B cell (primary cell): Measurements from ENCODE around the gene CCDC116. TPM values are rescaled to one million over a fixed set of nuclear protein-coding genes. Genes with fewer than 3 reads are reported as not detected.
A peak's percentile ranks its signal among the peaks of the same experiment; 100 is the strongest.

Experiments
- ATAC-seq: fragments of 200-7000 bp; cut with Tn5 transposase; one replicate; pipeline ENCODE4 v1.10.0; 2021; ENCODE audit warnings: low read depth, mild to moderate bottlenecking, moderate number of reproducible peaks, moderate library complexity
- CTCF ChIA-PET: fragments of 350-600 bp; sonication (Branson Sonifier 250); formaldehyde crosslinking; loops from one replicate; lab custom pipeline; 2021; ENCODE audit warnings: antibody characterized with exemption, inconsistent platforms; lab: Charles Lee
- POLR2A ChIA-PET: fragments of 350-600 bp; sonication (Branson Sonifier 250); formaldehyde crosslinking; loops from one replicate; lab custom pipeline; 2021; ENCODE audit warnings: antibody characterized with exemption; lab: Charles Lee
- DNase-seq: peaks from one replicate; pipeline ENCODE4 v3.0.0; 2013
- H2AFZ ChIP-seq: 2 replicates; pipeline ENCODE4 v1.6.1; 2012; ENCODE audit warnings: mild to moderate bottlenecking, low read depth, low read length; ENCODE audit not compliant: insufficient read depth, poor library complexity, severe bottlenecking
- H3K27ac ChIP-seq, 2 donors: 1 replicate in 1 of 2; 2 replicates in 1 of 2; pipeline ENCODE4 v1.5.1; 2012 to 2013; ENCODE audit warnings: low read length in 2 of 2, mild to moderate bottlenecking in 2 of 2, moderate library complexity in 1 of 2
- H3K27me3 ChIP-seq, 4 experiments: fragments of 200-600 bp in 1 of 4; sonication (generic) in 1 of 4; replicated peaks in 1 of 4; 1 replicate in 2 of 4; 2 replicates in 2 of 4; pipeline versions ENCODE4 v1.6.1 to v1.7.0; 2013 to 2016; ENCODE audit warnings: low read length in 3 of 4, mild to moderate bottlenecking in 2 of 4, mixed read lengths in 1 of 4, moderate library complexity in 1 of 4; ENCODE audit not compliant: insufficient read depth in 4 of 4, control insufficient read depth in 3 of 4; ENCODE audit errors: control extremely low read depth in 1 of 4
- H3K36me3 ChIP-seq, 2 experiments: replicated peaks in 1 of 2; 1 replicate in 1 of 2; 2 replicates in 1 of 2; pipeline versions ENCODE4 v1.6.1 to v1.7.1; 2013; ENCODE audit warnings: low read length in 1 of 2; ENCODE audit not compliant: insufficient read depth in 2 of 2, control insufficient read depth in 1 of 2; ENCODE audit errors: control extremely low read depth in 1 of 2, extremely low read depth in 1 of 2
- H3K4me1 ChIP-seq, 2 donors: fragments of 200-600 bp in 1 of 2; sonication (generic) in 1 of 2; 1 replicate in 1 of 2; 2 replicates in 1 of 2; pipeline versions ENCODE4 v1.5.1 to v1.6.1; 2013 to 2017; ENCODE audit warnings: low read length in 2 of 2; ENCODE audit not compliant: control insufficient read depth in 2 of 2, insufficient read depth in 2 of 2
- H3K4me2 ChIP-seq: replicated peaks from 2 replicates; pipeline ENCODE3; 2012; ENCODE audit warnings: mild to moderate bottlenecking, low read depth, low read length; ENCODE audit not compliant: poor library complexity, severe bottlenecking
- H3K4me3 ChIP-seq, 5 experiments: fragments of 200-600 bp in 1 of 5; sonication (generic) in 1 of 5; 1 replicate in 3 of 5; 2 replicates in 2 of 5; pipeline versions ENCODE4 v1.5.1 to v1.7.0; 2011 to 2016; ENCODE audit warnings: low read length in 4 of 5, mild to moderate bottlenecking in 4 of 5, low read depth in 2 of 5, control low read depth in 1 of 5, moderate library complexity in 1 of 5; ENCODE audit not compliant: insufficient read depth in 1 of 5; ENCODE audit errors: control extremely low read depth in 1 of 5, extremely low read depth in 1 of 5
- H3K79me2 ChIP-seq: fragments of 200-600 bp; sonication (generic); one replicate; pipeline ENCODE4 v1.6.0; 2016; ENCODE audit warnings: low read length; ENCODE audit not compliant: control insufficient read depth, insufficient read depth
- H3K9ac ChIP-seq: fragments of 200-600 bp; sonication (generic); 2 replicates; pipeline ENCODE4 v1.6.1; 2017; ENCODE audit warnings: mild to moderate bottlenecking, low read length, moderate library complexity
- H3K9me3 ChIP-seq, 3 donors: one replicate each; pipeline versions ENCODE4 v1.6.1 to v1.7.1; 2013; ENCODE audit warnings: low read length in 2 of 3; ENCODE audit not compliant: control insufficient read depth in 2 of 3, insufficient read depth in 1 of 3; ENCODE audit errors: control extremely low read depth in 1 of 3
- H4K20me1 ChIP-seq: 2 replicates; pipeline ENCODE4 v1.6.0; 2012; ENCODE audit warnings: mild to moderate bottlenecking, low read length; ENCODE audit not compliant: insufficient read depth, control insufficient read depth, poor library complexity, severe bottlenecking
- H3K27ac Mint-ChIP-seq: one replicate; pipeline ENCODE4 v1.8.0; 2021; ENCODE audit warnings: mixed read lengths
- H3K27me3 Mint-ChIP-seq: one replicate; pipeline ENCODE4 v1.8.0; 2021; ENCODE audit warnings: mixed read lengths
- H3K4me1 Mint-ChIP-seq: one replicate; pipeline ENCODE4 v1.8.0; 2021; ENCODE audit warnings: mixed read lengths
- H3K4me3 Mint-ChIP-seq: one replicate; pipeline ENCODE4 v1.8.0; 2021; ENCODE audit warnings: mixed read lengths
- H3K9me3 Mint-ChIP-seq: one replicate; pipeline ENCODE4 v1.8.0; 2022; ENCODE audit warnings: mixed read lengths; ENCODE audit not compliant: insufficient read depth
- CTCF ChIP-seq: fragments of 200-600 bp; IDR thresholded peaks from one replicate; pipeline ENCODE4 v1.8.0; 2022; ENCODE audit warnings: antibody characterized with exemption, mild to moderate bottlenecking
- EZH2 ChIP-seq: IDR thresholded peaks from 2 replicates; pipeline ENCODE4 v1.6.1; 2012; ENCODE audit warnings: borderline replicate concordance, low read depth, mild to moderate bottlenecking, moderate library complexity, low read length; ENCODE audit not compliant: insufficient read depth, poor library complexity, severe bottlenecking
- WGBS: methylation state at CpG from one replicate; pipeline ENCODE4 v1.1.5; 2013; ENCODE audit warnings: missing lambda C conversion rate; ENCODE audit not compliant: insufficient coverage; 5-methylcytosine and 5-hydroxymethylcytosine counted together
- intact Hi-C: fragments of 100-400 bp; cut with micrococcal nuclease; formaldehyde crosslinking; loops from one replicate; pipeline ENCODE4 v1.10.0; 2022
- polyA plus RNA-seq: library from polyadenylated mRNA; depleted of rRNA; stranded (reverse); fragments of >200 nt; gene quantifications from 2 replicates; pipeline ENCODE4 v1.2.3, GENCODE V29; 2012
- total RNA-seq, 2 donors: library from RNA; stranded (reverse); fragments of 120-200 nt in 1 of 2; gene quantifications; 1 replicate in 1 of 2; 2 replicates in 1 of 2; pipeline versions ENCODE4 v1.2.3 to v1.2.4, GENCODE V29; 2013 to 2022

The CCDC116 gene
- total and polyA plus RNA-seq, 2 donors (not counting 1 experiment from before 2014, with no cell fraction given) = 0.52 to 0.55 TPM

GRCh38 chr22:21666786-21667185 lies 34.2 kb downstream of the CCDC116 start:
- Histone ChIP-seq H3K27me3 (no peaks in the 10 kb centered on the region), H3K4me1 (peaks cover 8 to 17% of the 10 kb centered on the region in 2 donors), H3K79me2 (peaks cover 44% of the 10 kb centered on the region), H3K27ac (peak overlapping the region in 1 of 2 donors; percentile 92), H4K20me1 (peaks cover 11% of the 10 kb centered on the region), H3K9ac (peak overlapping the region; percentile 80), H3K36me3 (peaks cover 2 to 18% of the 10 kb centered on the region in 2 experiments), H3K4me2 (peak overlapping the region; percentile 79), H3K9me3 (no peaks in the 10 kb centered on the region), H3K4me3 (peak overlapping the region in 4 of 5 experiments; percentile 77 to 96 (median 90)), H2AFZ (peak overlapping the region; percentile 92)
- CTCF ChIA-PET = interaction anchor here (1.5 to 1.8 kb wide), 3 partner anchors 19 to 271 kb away, joined by 6 to 9 read pairs (median 6); partner anchors contain the start of gene YDJC
- TF ChIP-seq EZH2 (no peak), CTCF (no peak)
- H3K27me3 Mint-ChIP-seq = no peaks in the 10 kb centered on the region
- peak overlapping the region; percentile 96 for H3K4me3 Mint-ChIP-seq
- POLR2A ChIA-PET = interaction anchor here (0.9 to 1.7 kb wide), 2 partner anchors 37 to 69 kb away, joined by 3 to 12 read pairs; partner anchors contain the start of genes YDJC and YPEL1
- intact Hi-C loops = loop anchor here (1.0 to 5.0 kb wide), 5 partner anchors 14 to 271 kb away; partner anchors contain the start of genes SDF2L1, YDJC and YPEL1
- DNase-seq (no peak), ATAC-seq (no peak)
- H3K4me1 Mint-ChIP-seq = peaks cover 28% of the 10 kb centered on the region
- H3K27ac Mint-ChIP-seq = peak overlapping the region; percentile 69
- WGBS = 68% methylated on average over 9 of the region's 16 CpGs
- H3K9me3 Mint-ChIP-seq = no peaks in the 10 kb centered on the region

- Mint-ChIP-seq H3K9me3 (no peaks in the 10 kb centered on the region), H3K4me3 (no peak overlapping the region), H3K27me3 (no peaks in the 10 kb centered on the region), H3K4me1 (peaks cover 28% of the 10 kb centered on the region), H3K27ac (no peak overlapping the region)
- intact Hi-C loops = loop anchor here (5.0 kb wide), 1 partner anchor 268 kb away; no protein-coding TSS in a partner anchor
- H3K4me1 ChIP-seq = peaks cover 8 to 17% of the 10 kb centered on the region in 2 donors
- peaks cover 59% of the 10 kb centered on the region for H3K79me2 ChIP-seq
- H3K27me3 ChIP-seq = no peaks in the 10 kb centered on the region
- no peak for DNase-seq
- POLR2A ChIA-PET = no interaction called here
- no peak overlapping the region for H3K9ac ChIP-seq
- CTCF ChIA-PET = no interaction called here
- no peak overlapping the region for H3K4me2 ChIP-seq
- no peak overlapping the region for H3K27ac ChIP-seq
- H2AFZ ChIP-seq = no peak overlapping the region
- H3K9me3 ChIP-seq = no peaks in the 10 kb centered on the region
- no peak overlapping the region for H3K4me3 ChIP-seq
- no peak for ATAC-seq
- peaks cover 7 to 40% of the 10 kb centered on the region in 2 experiments for H3K36me3 ChIP-seq
- H4K20me1 ChIP-seq = peaks cover 33% of the 10 kb centered on the region
- WGBS = 72% methylated on average over 3 of the region's 9 CpGs
- no peak for TF ChIP-seq CTCF
- TF ChIP-seq EZH2 = no peak
These were observed 36.5 kb downstream of the CCDC116 start for GRCh38 chr22:21669026-21669425.
